CD4-positive, alpha-beta T cell (primary cell): ENCODE results near the gene LRFN5. TPM values are rescaled to one million over a fixed set of nuclear protein-coding genes. Genes with fewer than 3 reads are reported as not detected.
A peak's percentile ranks its signal among the peaks of the same experiment; 100 is the strongest.
"Not testable (repeated sequence)": the region's sequence is repeated elsewhere in the genome, so short reads cannot be mapped to it uniquely, and the experiment has no call there.

Source experiments
- ATAC-seq: fragments of 200-7000 bp; cut with Tn5 transposase; one replicate; pipeline ENCODE4 v1.10.0; 2022; ENCODE audit warnings: mild to moderate bottlenecking; ENCODE audit not compliant: poor library complexity
- CTCF ChIA-PET: fragments of 350-600 bp; sonication (Branson Sonifier 250); formaldehyde crosslinking; loops from one replicate; lab custom pipeline; 2021; ENCODE audit warnings: antibody characterized with exemption, inconsistent platforms; lab: Charles Lee
- POLR2A ChIA-PET: fragments of 350-600 bp; sonication (Branson Sonifier 250); formaldehyde crosslinking; loops from one replicate; lab custom pipeline; 2021; ENCODE audit warnings: antibody characterized with exemption, inconsistent platforms; lab: Charles Lee
- DNase-seq, 14 experiments: peaks; one replicate each; pipeline ENCODE4 v3.0.0-alpha.2; 2013 to 2020; ENCODE audit warnings: mixed read lengths in 2 of 14
- H3K27ac ChIP-seq, 2 donors: one replicate each; pipeline versions ENCODE4 v1.5.1 to v1.7.0; 2013; ENCODE audit warnings: low read length in 2 of 2, low read depth in 1 of 2, mild to moderate bottlenecking in 1 of 2
- H3K27me3 ChIP-seq, 2 experiments: 1 replicate in 1 of 2; 2 replicates in 1 of 2; pipeline versions ENCODE4 v1.6.1 to v1.7.0; 2013; ENCODE audit warnings: low read length in 2 of 2, control low read depth in 1 of 2, mild to moderate bottlenecking in 1 of 2, moderate library complexity in 1 of 2; ENCODE audit not compliant: insufficient read depth in 2 of 2, control insufficient read depth in 1 of 2
- H3K36me3 ChIP-seq: one replicate; pipeline ENCODE4 v1.6.1; 2013; ENCODE audit warnings: low read length, control low read depth; ENCODE audit not compliant: insufficient read depth
- H3K4me1 ChIP-seq: one replicate; pipeline ENCODE4 v1.6.1; 2013; ENCODE audit warnings: low read length, control low read depth; ENCODE audit not compliant: insufficient read depth
- H3K4me3 ChIP-seq: one replicate; pipeline ENCODE4 v1.5.1; 2013; ENCODE audit warnings: mild to moderate bottlenecking, low read length, moderate library complexity
- H3K9me3 ChIP-seq, 2 experiments: 1 replicate in 1 of 2; 2 replicates in 1 of 2; pipeline versions ENCODE4 v1.6.1 to v1.7.0; 2013; ENCODE audit warnings: low read length in 2 of 2, mild to moderate bottlenecking in 2 of 2, control low read depth in 1 of 2, moderate library complexity in 1 of 2; ENCODE audit not compliant: control insufficient read depth in 1 of 2, insufficient read depth in 1 of 2
- H3K27ac Mint-ChIP-seq: one replicate; pipeline ENCODE4 v1.8.0; 2020; ENCODE audit warnings: mixed read lengths
- H3K27me3 Mint-ChIP-seq: one replicate; pipeline ENCODE4 v1.8.0; 2021; ENCODE audit warnings: mixed read lengths
- H3K36me3 Mint-ChIP-seq: one replicate; pipeline ENCODE4 v1.8.0; 2021; ENCODE audit warnings: low read depth, mixed read lengths
- H3K4me1 Mint-ChIP-seq: one replicate; pipeline ENCODE4 v1.8.0; 2021; ENCODE audit warnings: low read depth, mixed read lengths
- H3K4me3 Mint-ChIP-seq: one replicate; pipeline ENCODE4 v1.8.0; 2020; ENCODE audit warnings: mild to moderate bottlenecking, mixed read lengths
- H3K9me3 Mint-ChIP-seq: one replicate; pipeline ENCODE4 v1.8.0; 2020; ENCODE audit warnings: mixed read lengths
- intact Hi-C, 2 experiments: fragments of 100-400 bp; cut with DNase I in 1 of 2; cut with micrococcal nuclease in 1 of 2; formaldehyde crosslinking; loops; one replicate each; pipeline versions ENCODE4 v1.15.1 to v1.9.0; 2023 to 2025; cut with DNase I, micrococcal nuclease
- polyA plus RNA-seq, 2 donors: library from polyadenylated mRNA; unstranded; fragments of 120-200 nt; gene quantifications; one replicate each; pipeline ENCODE4 v1.2.1, GENCODE V29; 2013
- total RNA-seq, 174 experiments: library from RNA in 2 of 174; stranded (reverse) in 2 of 174; gene quantifications; one replicate each; pipeline ENCODE4 v1.2.3 and lab custom pipeline; 2021 to 2026
- TF ChIP-seq, protein P1 (sequence below): fragments of 200-600 bp; IDR thresholded peaks from one replicate; pipeline ENCODE4 v1.8.0; 2022; ENCODE audit warnings: antibody characterized with exemption, mild to moderate bottlenecking

LRFN5 gene
- not detected for total RNA-seq
- polyA plus RNA-seq (2013, experiment 1 of 2), result not detected
- 0.08 TPM for polyA plus RNA-seq (2013, experiment 2 of 2)
- 0 to 0.95 (median 0) reads per million in 172 experiments for total RNA-seq (lab: John Stamatoyannopoulos, UW)

- peaks cover 80% of the 10 kb centered on the region for H3K27me3 Mint-ChIP-seq
- peak within 1 kb of the TSS; percentile 12 for H3K4me3 ChIP-seq
- peaks cover 32% of the 10 kb centered on the region for H3K4me1 ChIP-seq
- no peak for DNase-seq
- peaks cover 0 to 27% of the 10 kb centered on the region in 2 experiments for H3K9me3 ChIP-seq
- H3K4me1 Mint-ChIP-seq, result peaks cover 19% of the 10 kb centered on the region
- peak within 1 kb of the TSS; percentile 60 for H3K4me3 Mint-ChIP-seq
- ChIA-PET POLR2A (no interaction called here), CTCF (no interaction called here)
- H3K27me3 ChIP-seq, result peaks cover 55 to 73% of the 10 kb centered on the region in 2 experiments
- H3K27ac ChIP-seq, result no peak within 1 kb of the TSS
- no peaks in the 10 kb centered on the region for H3K36me3 ChIP-seq
- no peak within 1 kb of the TSS for H3K27ac Mint-ChIP-seq
- TF ChIP-seq, protein P1, sequence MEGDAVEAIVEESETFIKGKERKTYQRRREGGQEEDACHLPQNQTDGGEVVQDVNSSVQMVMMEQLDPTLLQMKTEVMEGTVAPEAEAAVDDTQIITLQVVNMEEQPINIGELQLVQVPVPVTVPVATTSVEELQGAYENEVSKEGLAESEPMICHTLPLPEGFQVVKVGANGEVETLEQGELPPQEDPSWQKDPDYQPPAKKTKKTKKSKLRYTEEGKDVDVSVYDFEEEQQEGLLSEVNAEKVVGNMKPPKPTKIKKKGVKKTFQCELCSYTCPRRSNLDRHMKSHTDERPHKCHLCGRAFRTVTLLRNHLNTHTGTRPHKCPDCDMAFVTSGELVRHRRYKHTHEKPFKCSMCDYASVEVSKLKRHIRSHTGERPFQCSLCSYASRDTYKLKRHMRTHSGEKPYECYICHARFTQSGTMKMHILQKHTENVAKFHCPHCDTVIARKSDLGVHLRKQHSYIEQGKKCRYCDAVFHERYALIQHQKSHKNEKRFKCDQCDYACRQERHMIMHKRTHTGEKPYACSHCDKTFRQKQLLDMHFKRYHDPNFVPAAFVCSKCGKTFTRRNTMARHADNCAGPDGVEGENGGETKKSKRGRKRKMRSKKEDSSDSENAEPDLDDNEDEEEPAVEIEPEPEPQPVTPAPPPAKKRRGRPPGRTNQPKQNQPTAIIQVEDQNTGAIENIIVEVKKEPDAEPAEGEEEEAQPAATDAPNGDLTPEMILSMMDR, result no peak
- H3K36me3 Mint-ChIP-seq, result no peaks in the 10 kb centered on the region
- ATAC-seq, result no peak
- intact Hi-C loops, result no loop called here
- H3K9me3 Mint-ChIP-seq, result no peaks in the 10 kb centered on the region
Observed at GRCh38 chr14:41606532-41607303, at the start of gene LRFN5. Gene LRFN5 (plus strand): TSS chr14:41606876.

DNA sequence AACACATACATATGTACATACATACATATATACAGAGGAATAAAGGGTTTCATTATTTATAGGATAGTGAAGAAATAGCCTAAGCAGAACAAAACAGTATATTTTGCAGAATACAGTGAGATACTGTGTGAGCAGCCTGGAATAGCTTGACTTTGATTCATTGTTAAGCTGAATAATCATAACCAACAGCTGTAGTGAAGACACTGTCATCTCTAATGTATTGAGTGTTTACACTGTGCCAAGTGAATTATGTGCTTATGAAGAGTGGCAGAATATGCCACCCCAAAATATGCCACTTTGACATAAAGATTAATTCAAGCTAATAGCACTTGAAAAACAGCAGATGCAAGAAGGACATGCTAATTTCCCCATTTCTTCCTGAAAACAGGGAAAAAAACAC is 48.2 kb upstream of the LRFN5 start:
- ChIA-PET CTCF (no interaction called here), POLR2A (no interaction called here)
- TF ChIP-seq, protein P1, result no peak
- H3K9me3 ChIP-seq, result no peaks in the 10 kb centered on the region
- Mint-ChIP-seq H3K27ac (no peak overlapping the region), H3K9me3 (no peaks in the 10 kb centered on the region), H3K4me3 (no peak overlapping the region), H3K27me3 (no peaks in the 10 kb centered on the region), H3K4me1 (no peaks in the 10 kb centered on the region), H3K36me3 (no peaks in the 10 kb centered on the region)
- H3K27me3 ChIP-seq, result no peaks in the 10 kb centered on the region
- H3K27ac ChIP-seq, result no peak overlapping the region
- H3K4me3 ChIP-seq, result no peak overlapping the region
- DNase-seq, result no peak
- H3K4me1 ChIP-seq, result no peaks in the 10 kb centered on the region
- intact Hi-C loops, result no loop called here
- H3K36me3 ChIP-seq, result no peaks in the 10 kb centered on the region
- ATAC-seq, result no peak

DNA sequence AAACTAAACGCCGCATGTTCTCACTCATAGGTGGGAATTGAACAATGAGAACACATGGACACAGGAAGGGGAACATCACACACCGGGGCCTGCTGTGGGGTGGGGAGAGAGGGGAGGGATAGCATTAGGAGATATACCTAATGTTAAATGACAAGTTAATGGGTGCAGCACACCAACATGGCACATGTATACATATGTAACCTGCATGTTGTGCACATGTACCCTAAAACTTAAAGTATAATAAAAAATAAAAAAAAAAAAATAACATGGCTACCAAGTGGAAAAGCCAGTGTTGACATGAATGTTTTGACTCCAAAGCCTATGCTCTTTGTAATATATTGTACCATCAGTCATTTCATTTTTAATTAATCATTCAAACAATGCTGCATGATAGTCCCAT is 39.8 kb upstream of the LRFN5 start:
- H3K27ac ChIP-seq, H3K9me3 ChIP-seq, H3K27me3 ChIP-seq, H3K4me3 ChIP-seq, H3K36me3 ChIP-seq, H3K9me3 Mint-ChIP-seq, H3K4me1 ChIP-seq, intact Hi-C loops, DNase-seq, H3K36me3 Mint-ChIP-seq, POLR2A ChIA-PET, ATAC-seq, H3K27me3 Mint-ChIP-seq, CTCF ChIA-PET, H3K4me3 Mint-ChIP-seq, H3K27ac Mint-ChIP-seq, H3K4me1 Mint-ChIP-seq: not testable (repeated sequence)
